ENCODE measurements around the gene INHBE. TPM values are rescaled to one million over a fixed set of nuclear protein-coding genes. Genes with fewer than 3 reads are reported as not detected.

The INHBE gene
- total and polyA plus RNA-seq, 2 of the 8 experiments (the other 6 are each of a cell fraction or from before 2014, with no cell fraction given) = 10.2 to 18.8 TPM

DNA sequence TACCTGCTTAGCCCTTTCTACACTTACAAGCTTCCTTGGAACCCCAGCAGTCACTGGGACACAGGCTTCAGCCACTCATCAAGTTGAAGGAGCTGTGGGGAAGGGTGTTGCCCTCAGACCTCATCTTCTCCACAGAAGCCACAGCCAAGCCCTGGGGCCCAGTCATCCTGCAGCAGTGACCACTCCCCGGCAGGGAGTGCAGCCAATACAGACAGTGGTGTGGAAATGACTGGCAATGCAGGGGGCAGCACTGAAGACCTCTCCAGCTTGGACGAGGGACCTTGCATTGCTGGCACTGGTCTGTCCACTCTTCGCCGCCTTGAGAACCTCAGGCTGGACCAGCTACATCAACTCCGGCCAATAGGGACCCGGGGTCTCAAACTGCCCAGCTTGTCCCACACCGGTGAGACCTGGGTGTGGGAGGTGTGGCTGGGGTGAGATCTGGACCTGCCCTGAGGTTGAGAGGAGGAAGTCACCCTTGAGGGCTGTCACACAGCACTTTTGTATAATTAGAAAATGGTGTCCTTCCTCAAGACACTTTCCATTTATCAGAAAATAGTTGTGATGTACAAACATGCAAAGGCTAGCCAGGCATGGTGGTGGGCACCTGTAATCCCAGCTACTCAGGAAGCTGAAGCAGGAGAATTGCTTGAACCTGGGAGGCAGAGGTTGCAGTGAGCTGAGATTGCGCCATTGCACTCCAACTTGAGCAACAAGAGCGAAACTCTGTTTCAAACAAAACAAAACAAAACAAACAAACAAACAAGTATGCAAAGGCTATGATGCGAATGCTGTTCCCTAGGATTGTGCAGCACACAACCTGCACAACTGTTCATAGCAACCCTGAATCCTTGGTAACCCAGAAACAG is 14.4 kb downstream of the INHBE start (continued):
- TF ChIP-seq PHF8 (conservative IDR thresholded peaks at IDR 0.05; ENCODE audit: low read depth, low read length) = no peak
- no peak for TF ChIP-seq NRF1 (IDR thresholded peaks at IDR 0.05; ENCODE audit: low read depth, low read length)
